Stimulated activated naive B cell treated with anti-CD40 and anti-IgM and Interleukin-4, amounts not matched to agents 10 μg/mL and 1 μg/mL and 100 μg/mL, for 72 hours (primary cell): ENCODE data around the gene ETS1.
A peak's percentile ranks its signal among the peaks of the same experiment; 100 is the strongest.

Experiments used
- ATAC-seq, 2 donors: fragments of 150-1000 bp; cut with Tn5 transposase; replicated peaks; 2 replicates each; pipeline ENCODE4 v1.10.0; 2021; ENCODE audit warnings: moderate library complexity in 1 of 2
- DNase-seq: peaks from one replicate; pipeline ENCODE4 v3.0.0; 2021
- H3K27ac Mint-ChIP-seq: one replicate; pipeline ENCODE4 v1.8.0; 2022; ENCODE audit warnings: mild to moderate bottlenecking, mixed read lengths
- H3K27me3 Mint-ChIP-seq, 2 donors: one replicate each; pipeline ENCODE4 v1.8.0; 2022; ENCODE audit warnings: mixed read lengths in 2 of 2
- H3K36me3 Mint-ChIP-seq, 2 donors: one replicate each; pipeline ENCODE4 v1.8.0; 2022; ENCODE audit warnings: mixed read lengths in 2 of 2, mild to moderate bottlenecking in 1 of 2
- H3K4me1 Mint-ChIP-seq, 2 donors: one replicate each; pipeline ENCODE4 v1.8.0; 2022; ENCODE audit warnings: mixed read lengths in 2 of 2, mild to moderate bottlenecking in 1 of 2
- H3K4me3 Mint-ChIP-seq, 2 donors: one replicate each; pipeline ENCODE4 v1.8.0; 2022; ENCODE audit warnings: mild to moderate bottlenecking in 2 of 2, mixed read lengths in 2 of 2, moderate library complexity in 1 of 2
- H3K9me3 Mint-ChIP-seq, 2 donors: one replicate each; pipeline ENCODE4 v1.8.0; 2022; ENCODE audit warnings: mixed read lengths in 2 of 2, mild to moderate bottlenecking in 1 of 2

The ETS1 gene

DNA sequence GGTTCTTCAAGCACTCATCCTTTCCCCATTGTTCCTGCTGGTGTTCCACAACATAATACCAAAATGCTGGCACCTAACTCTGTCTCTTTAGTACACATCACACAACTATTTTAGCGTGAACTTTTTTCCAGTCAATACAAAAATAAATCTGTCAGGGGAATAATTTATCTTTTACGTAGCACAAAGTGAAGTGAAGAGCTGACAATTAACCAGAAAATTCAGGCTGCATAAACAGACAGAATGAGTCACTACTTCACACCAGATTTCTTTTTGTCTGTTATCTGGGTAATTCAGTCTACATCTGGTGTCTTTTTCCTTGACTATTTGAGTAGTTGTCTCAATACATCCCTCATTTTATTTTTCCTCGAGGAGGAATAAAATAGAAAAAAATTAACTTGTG lies 7.9 kb upstream of the ETS1 start:
- ATAC-seq, result no peak
- Mint-ChIP-seq H3K27ac (no peak overlapping the region), H3K4me3 (no peak overlapping the region), H3K36me3 (no peaks in the 10 kb centered on the region), H3K4me1 (peaks cover 32 to 56% of the 10 kb centered on the region in 2 donors), H3K9me3 (peaks cover 0 to 3% of the 10 kb centered on the region in 2 donors), H3K27me3 (no peaks in the 10 kb centered on the region)
- no peak for DNase-seq

DNA sequence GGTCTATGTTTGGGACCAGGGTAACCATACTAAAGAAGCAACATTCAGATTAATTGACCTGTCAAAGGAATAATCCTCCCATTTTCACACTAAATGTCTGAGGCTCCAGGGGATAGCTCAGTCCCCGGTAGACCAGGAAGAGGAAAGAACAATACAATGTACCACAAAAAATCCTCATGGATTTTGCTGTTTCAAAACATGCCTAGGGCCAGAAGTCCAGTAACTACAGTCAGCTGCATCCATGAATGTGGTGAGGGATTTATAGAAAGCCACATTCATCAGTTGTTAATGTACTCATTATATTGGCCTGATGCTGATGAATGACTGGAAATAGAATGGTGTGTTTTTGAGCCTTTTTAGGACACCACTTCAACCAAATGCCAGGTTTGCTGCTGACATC lies 6.9 kb upstream of the ETS1 start:
- Mint-ChIP-seq H3K36me3 (no peaks in the 10 kb centered on the region), H3K27ac (no peak overlapping the region), H3K4me3 (no peak overlapping the region), H3K9me3 (peaks cover 0 to 2% of the 10 kb centered on the region in 2 donors), H3K27me3 (no peaks in the 10 kb centered on the region), H3K4me1 (peaks cover 26 to 46% of the 10 kb centered on the region in 2 donors)
- no peak for ATAC-seq
- DNase-seq, result no peak

DNA sequence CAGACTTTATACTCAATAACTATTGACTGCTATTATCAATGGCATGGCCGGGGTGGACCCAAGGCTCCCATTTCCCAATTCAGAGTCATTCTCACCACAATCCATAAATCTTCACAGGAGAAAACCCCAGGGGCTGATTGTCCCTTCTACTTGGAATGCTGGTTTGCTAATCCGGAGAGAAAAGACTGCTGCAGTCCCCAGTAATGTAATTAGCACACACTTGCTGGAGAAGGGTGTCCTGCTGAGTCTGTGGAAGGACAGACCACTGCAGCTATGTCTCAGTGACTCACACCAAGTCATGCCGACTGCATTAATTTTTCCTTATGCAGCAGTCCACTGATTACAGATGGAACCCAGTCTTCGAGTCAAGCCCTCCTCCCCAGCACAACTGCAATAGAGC lies 5.9 kb upstream of the ETS1 start:
- DNase-seq (no peak), ATAC-seq (no peak)
- Mint-ChIP-seq H3K27ac (no peak overlapping the region), H3K27me3 (no peaks in the 10 kb centered on the region), H3K36me3 (no peaks in the 10 kb centered on the region), H3K9me3 (peaks cover 0 to 2% of the 10 kb centered on the region in 2 donors), H3K4me1 (peaks cover 17 to 37% of the 10 kb centered on the region in 2 donors), H3K4me3 (no peak overlapping the region)

DNA sequence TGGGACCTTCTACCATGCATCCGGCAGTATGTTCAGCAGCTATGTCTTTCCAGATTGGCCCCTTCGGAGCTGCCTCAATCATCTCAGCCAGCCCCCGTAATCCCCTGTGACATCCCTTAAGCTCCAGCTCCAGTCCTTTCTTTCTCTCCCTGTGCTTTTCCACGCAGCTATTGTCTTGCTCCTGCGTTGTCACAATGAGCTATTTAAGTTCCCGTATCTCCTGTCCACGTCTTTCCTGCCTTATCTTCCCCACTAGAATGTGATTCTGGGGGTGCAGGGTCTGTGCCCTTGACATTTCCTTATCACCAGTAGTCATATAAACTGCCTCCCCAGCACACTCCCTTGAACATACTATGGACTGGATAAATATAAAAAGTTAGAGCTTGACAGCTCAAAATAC lies 5.1 kb upstream of the ETS1 start:
- ATAC-seq, result no peak
- Mint-ChIP-seq H3K27ac (no peak overlapping the region), H3K9me3 (peaks cover 0 to 2% of the 10 kb centered on the region in 2 donors), H3K36me3 (no peaks in the 10 kb centered on the region), H3K27me3 (no peaks in the 10 kb centered on the region), H3K4me1 (peaks cover 15 to 33% of the 10 kb centered on the region in 2 donors), H3K4me3 (no peak overlapping the region)
- DNase-seq, result no peak

DNA sequence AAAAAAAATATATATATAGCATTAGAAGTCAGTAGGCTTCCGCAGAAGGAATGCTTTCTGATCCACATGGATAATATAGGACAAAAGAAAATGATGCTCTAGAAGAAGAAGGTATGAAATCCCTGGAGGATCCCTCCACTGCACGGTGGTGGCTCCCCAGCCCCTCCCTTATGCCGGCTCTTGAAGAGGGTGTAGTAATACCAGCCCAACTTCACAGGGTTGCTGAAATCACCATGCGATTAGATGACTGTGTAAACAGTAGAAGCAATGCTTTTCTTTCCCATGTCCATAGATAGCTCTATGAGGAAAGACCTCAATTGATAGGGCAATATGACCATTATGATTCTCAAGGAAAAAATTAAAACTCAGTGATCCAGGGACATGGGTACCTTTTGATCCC lies 3.2 kb upstream of the ETS1 start:
- Mint-ChIP-seq H3K9me3 (peaks cover 0 to 2% of the 10 kb centered on the region in 2 donors), H3K27me3 (no peaks in the 10 kb centered on the region), H3K36me3 (no peaks in the 10 kb centered on the region), H3K4me1 (peaks cover 14 to 26% of the 10 kb centered on the region in 2 donors), H3K27ac (no peak overlapping the region), H3K4me3 (no peak overlapping the region)
- no peak for DNase-seq
- no peak for ATAC-seq

DNA sequence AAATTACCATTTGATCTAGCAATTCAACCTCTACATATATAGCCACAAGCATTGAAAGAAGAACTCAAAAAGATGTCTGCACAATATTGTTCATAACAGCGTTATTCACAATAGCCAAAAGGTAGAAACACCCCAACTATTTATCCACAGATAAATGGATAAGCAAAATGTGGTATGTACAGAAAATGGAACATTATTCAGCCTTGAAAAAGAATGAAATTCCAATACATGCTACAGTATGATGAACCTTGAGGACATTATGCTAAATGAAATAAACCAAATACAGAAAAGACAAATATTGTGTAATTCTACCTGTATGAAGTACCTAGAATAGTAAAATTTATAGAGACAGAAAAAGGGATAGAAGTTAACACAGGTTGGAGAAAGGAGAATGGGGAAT lies 2.6 kb upstream of the ETS1 start:
- no peak overlapping the region for H3K4me3 Mint-ChIP-seq
- H3K36me3 Mint-ChIP-seq, result no peaks in the 10 kb centered on the region
- no peak overlapping the region for H3K27ac Mint-ChIP-seq
- H3K9me3 Mint-ChIP-seq, result peaks cover 0 to 2% of the 10 kb centered on the region in 2 donors
- peaks cover 15 to 22% of the 10 kb centered on the region in 2 donors for H3K4me1 Mint-ChIP-seq
- H3K27me3 Mint-ChIP-seq, result no peaks in the 10 kb centered on the region
- DNase-seq (no peak), ATAC-seq (no peak)

DNA sequence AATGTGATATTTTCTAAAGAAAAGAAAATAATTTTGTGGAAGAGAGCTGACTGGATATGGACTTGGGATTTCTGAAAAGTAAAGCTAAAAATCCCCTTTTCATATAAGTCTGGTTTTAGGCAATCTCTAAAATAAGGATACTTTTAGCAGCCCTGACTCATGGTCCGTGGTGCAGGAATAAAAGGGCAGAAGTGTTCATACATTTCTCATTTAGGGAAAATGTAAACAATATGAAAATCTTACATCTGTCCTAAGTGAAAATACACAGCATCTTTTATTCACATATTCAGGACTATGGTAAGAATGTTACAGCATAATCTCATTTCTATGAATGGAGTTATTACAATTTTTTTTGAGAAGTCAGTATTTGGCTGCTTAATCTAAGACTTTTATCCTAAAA lies 735 bp upstream of the ETS1 start:
- no peaks in the 10 kb centered on the region for H3K9me3 Mint-ChIP-seq
- no peaks in the 10 kb centered on the region for H3K36me3 Mint-ChIP-seq
- no peak for DNase-seq
- peaks cover 16 to 17% of the 10 kb centered on the region in 2 donors for H3K4me1 Mint-ChIP-seq
- H3K27ac Mint-ChIP-seq, result no peak overlapping the region
- H3K4me3 Mint-ChIP-seq, result no peak overlapping the region
- no peak for ATAC-seq
- H3K27me3 Mint-ChIP-seq, result no peaks in the 10 kb centered on the region

DNA sequence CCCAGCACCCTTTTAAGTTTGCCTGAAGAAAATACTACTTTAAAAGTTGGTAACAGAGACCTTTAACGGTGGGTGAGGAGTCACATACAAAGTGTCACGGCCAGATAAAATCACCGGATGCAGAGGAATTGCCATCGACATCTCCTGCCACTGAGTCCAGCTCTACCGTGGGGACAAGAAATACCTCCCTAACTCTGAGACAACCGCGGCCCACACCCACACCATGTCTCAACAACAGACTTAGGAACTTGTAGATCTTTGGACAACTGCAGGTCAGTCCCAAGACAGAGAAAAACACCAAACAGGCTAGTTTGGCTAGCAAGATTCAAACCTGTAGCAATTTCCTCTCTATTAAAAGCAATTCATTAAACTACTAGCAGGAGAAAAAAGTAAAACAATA lies 669 bp downstream of the ETS1 start:
- peaks cover 21 to 23% of the 10 kb centered on the region in 2 donors for H3K4me1 Mint-ChIP-seq
- H3K27me3 Mint-ChIP-seq, result no peaks in the 10 kb centered on the region
- no peak overlapping the region for H3K4me3 Mint-ChIP-seq
- no peaks in the 10 kb centered on the region for H3K36me3 Mint-ChIP-seq
- no peak for ATAC-seq
- DNase-seq, result no peak
- no peak overlapping the region for H3K27ac Mint-ChIP-seq
- no peaks in the 10 kb centered on the region for H3K9me3 Mint-ChIP-seq

DNA sequence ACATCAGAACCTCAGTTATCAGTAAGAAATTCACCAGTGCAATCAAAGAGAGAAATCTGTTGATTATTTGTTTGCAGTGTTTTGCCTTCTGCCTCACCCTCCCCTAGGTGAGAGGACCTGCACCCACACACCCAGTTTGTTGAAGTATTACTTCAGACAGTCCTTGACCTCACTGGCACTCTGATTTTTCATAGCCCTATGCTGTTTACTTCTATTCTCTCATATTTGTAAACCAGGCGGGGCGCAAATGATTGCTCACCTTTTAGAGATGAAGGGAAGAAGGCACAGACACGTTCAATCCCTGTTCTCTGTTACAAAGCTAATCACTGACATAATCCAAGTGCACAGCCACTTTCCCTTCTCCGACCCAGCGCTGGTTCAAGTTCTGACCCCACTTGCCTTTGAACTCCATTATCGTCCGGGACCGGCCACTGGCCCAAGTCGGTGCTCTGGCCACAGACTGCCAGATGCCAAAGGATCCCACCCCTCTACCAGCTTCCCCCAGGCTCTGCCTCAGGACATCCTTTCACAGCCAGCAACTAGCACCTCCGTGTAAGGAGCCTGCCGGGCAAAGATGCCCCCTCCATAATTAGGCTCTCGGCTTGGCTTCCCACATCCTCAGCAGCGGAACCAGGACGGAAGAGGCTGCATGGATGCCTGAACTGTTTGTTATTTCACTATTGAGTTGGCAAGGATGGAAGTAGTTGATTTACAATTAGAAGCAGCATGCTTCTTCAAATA lies 1.7 kb downstream of the ETS1 start:
- H3K27me3 Mint-ChIP-seq, result no peaks in the 10 kb centered on the region
- DNase-seq (no peak), ATAC-seq (no peak)
- H3K4me1 Mint-ChIP-seq, result peaks cover 22 to 29% of the 10 kb centered on the region in 2 donors
- H3K27ac Mint-ChIP-seq, result peak overlapping the region; percentile 14
- no peaks in the 10 kb centered on the region for H3K36me3 Mint-ChIP-seq
- no peaks in the 10 kb centered on the region for H3K9me3 Mint-ChIP-seq
- H3K4me3 Mint-ChIP-seq, result peak overlapping the region in 1 of 2 donors; percentile 43

DNA sequence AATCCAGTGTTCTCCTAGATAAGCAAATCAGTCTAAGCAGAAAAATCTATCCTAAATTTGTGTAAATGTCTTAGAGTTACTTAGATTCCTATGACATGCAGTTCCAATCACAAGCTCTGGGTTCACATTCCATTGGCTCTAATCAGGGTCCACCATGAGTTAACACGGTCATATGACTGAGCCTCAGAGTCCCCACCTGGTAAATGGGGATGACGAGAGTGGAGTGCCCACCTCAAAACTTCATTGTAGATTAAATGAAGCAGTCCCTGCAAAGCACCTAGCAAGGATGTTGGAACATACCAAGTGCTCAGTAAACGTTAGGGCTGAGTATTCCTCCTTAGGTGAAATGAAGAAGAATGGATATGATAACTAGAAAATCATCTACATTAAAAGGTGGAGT lies 3.1 kb downstream of the ETS1 start:
- H3K9me3 Mint-ChIP-seq, result no peaks in the 10 kb centered on the region
- no peak overlapping the region for H3K4me3 Mint-ChIP-seq
- H3K36me3 Mint-ChIP-seq, result no peaks in the 10 kb centered on the region
- ATAC-seq (no peak), DNase-seq (no peak)
- H3K27ac Mint-ChIP-seq, result no peak overlapping the region
- H3K27me3 Mint-ChIP-seq, result no peaks in the 10 kb centered on the region
- peaks cover 30 to 43% of the 10 kb centered on the region in 2 donors for H3K4me1 Mint-ChIP-seq

DNA sequence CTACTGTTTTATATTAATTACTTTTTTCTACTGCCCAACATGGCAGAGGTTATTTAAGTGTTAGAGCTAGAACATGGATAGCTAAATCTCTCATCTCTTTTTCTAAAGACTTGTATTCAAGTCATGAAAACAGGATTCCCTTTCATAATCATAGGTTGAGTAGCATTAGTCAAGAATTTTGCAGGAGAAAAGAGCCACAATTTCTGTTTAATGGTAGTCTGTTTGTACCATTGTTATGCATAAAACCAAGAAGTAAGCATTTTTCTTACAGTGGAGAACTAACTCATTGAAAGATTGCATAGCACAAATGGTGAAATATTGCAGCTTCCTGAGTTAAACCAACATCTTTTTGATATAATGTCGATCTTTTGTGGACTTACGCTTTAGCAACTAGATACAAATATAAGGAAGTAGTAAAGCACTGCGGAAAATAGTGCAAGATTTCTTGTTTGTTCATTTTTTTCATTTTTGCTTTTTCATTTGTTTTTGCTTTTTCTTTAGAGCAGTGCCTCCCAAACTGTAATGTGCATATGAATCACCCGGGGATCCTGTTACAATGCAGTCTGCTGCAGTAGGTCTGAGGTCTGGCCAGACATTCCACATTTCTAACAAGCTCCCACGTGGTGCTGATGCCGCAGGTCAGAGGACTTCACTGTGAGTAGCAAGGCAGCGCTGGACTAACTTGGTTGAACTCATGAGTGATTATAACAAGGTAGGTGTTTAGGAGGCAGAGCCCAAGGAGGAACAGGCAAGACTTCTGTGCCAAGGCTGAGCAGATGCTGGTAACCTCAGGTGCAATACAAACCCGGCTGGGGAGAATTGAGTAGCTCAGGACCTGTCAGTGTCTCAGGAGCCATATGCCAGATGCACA lies 4.6 kb downstream of the ETS1 start:
- no peak overlapping the region for H3K27ac Mint-ChIP-seq
- H3K4me3 Mint-ChIP-seq, result no peak overlapping the region
- no peak for ATAC-seq
- no peaks in the 10 kb centered on the region for H3K36me3 Mint-ChIP-seq
- peaks cover 32 to 45% of the 10 kb centered on the region in 2 donors for H3K4me1 Mint-ChIP-seq
- no peak for DNase-seq
- no peaks in the 10 kb centered on the region for H3K27me3 Mint-ChIP-seq
- no peaks in the 10 kb centered on the region for H3K9me3 Mint-ChIP-seq

DNA sequence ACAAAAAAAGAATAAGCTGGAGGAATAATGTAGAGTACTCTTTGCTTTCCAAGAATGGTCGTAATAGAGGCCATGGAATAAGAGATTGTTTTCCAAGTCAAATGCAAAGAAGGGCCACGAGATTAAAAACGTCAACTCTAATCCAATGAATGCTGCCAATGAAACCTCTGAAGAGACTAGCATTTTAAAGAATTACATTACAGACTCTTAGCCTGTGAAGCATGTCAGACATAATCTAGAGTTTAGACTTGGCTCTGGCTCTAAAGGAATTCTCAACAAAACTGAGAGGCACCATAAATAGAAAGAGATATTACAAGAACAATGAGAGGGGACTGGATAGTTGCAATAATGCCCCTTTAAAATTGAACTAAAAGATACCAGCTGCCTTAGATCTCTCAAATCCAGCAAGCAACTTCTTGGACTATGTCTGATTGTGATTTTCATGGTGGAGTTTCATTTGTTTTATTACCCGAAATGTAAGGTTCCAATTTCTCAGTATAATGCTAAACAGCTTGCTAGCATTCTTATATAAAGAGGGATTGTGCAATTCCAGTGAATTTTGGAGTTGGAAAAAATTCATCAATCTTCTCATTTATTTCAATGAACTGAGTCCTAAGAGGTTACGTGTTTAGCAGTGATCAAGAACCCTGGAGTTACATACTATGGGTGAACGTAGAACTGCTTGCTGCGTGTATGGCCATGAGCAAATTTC lies 5.6 kb downstream of the ETS1 start:
- ATAC-seq (no peak), DNase-seq (no peak)
- H3K4me3 Mint-ChIP-seq, result no peak overlapping the region
- H3K27ac Mint-ChIP-seq, result no peak overlapping the region
- no peaks in the 10 kb centered on the region for H3K36me3 Mint-ChIP-seq
- no peaks in the 10 kb centered on the region for H3K27me3 Mint-ChIP-seq
- H3K9me3 Mint-ChIP-seq, result no peaks in the 10 kb centered on the region
- peaks cover 34 to 49% of the 10 kb centered on the region in 2 donors for H3K4me1 Mint-ChIP-seq

DNA sequence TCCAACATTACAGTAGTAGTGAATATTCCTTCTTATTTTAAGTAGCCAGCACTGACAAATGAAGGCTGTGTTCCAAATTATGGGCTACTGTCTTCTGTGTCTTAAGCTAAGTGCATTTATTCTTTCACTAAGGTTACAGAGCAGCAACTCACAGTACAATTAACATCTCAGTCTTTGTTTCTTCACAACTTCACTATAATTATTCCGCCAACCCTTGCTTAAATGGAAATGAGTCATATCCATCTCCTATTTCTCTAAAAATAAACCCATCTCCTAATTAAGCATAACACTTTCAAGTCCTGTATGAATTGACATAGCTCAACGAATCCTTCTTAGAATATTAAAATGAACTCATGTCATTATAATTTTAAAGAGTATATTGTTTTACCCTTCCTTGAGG lies 6.7 kb downstream of the ETS1 start:
- H3K9me3 Mint-ChIP-seq, result no peaks in the 10 kb centered on the region
- peak; percentile 23 to 44 for ATAC-seq
- H3K4me1 Mint-ChIP-seq, result peaks cover 35 to 53% of the 10 kb centered on the region in 2 donors
- no peaks in the 10 kb centered on the region for H3K27me3 Mint-ChIP-seq
- H3K36me3 Mint-ChIP-seq, result no peaks in the 10 kb centered on the region
- DNase-seq, result no peak
- H3K27ac Mint-ChIP-seq, result peak overlapping the region; percentile 56
- H3K4me3 Mint-ChIP-seq, result no peak overlapping the region

DNA sequence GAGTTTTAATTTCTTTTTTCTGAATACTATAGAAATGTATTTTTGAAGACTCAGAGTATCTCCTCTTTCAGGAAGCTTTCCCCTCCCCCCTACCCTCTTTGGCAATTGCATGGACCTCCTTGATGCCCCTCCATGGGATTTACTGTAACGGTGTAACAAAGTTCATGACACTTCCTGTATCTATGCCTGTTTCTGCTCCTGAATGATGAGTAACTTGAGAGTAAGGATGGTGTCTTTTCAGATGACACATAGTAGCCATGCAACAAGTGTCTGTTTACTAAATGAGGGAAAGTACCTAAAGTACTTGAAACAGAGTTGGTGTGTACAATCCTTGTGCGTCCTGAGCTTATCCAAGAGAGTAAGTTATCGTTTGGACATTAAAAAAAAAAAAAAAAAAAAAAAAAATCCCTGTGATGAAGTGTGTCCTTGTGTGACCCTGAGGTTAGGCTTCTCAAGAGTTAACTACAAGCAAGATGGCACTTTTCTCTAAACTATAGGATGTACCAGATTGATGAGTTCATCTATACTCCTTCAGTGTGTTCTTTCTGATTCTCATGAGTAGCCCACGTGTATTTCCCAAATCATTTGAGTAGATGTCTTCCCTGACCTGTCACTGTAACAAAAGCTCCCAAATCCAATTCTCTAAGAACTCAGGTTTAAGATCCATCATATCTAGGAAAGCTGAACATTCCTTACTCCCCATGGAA lies 7.4 kb downstream of the ETS1 start:
- peak; percentile 90 to 92 for ATAC-seq
- H3K27ac Mint-ChIP-seq, result peak overlapping the region; percentile 56
- H3K27me3 Mint-ChIP-seq, result no peaks in the 10 kb centered on the region
- H3K4me3 Mint-ChIP-seq, result no peak overlapping the region
- H3K9me3 Mint-ChIP-seq, result no peaks in the 10 kb centered on the region
- DNase-seq, result no peak
- peaks cover 37 to 58% of the 10 kb centered on the region in 2 donors for H3K4me1 Mint-ChIP-seq
- no peaks in the 10 kb centered on the region for H3K36me3 Mint-ChIP-seq
